Mucosa of stomach (tissue), 1 donor: ENCODE data around the gene MYOCOS.
"Not testable (repeated sequence)": the region's sequence is repeated elsewhere in the genome, so short reads cannot be mapped to it uniquely, and the experiment has no call there.

Experiments used
- H3K27me3 ChIP-seq: one replicate; pipeline ENCODE4 v1.7.0; 2013; ENCODE audit warnings: mild to moderate bottlenecking, low read length; ENCODE audit not compliant: control insufficient read depth, insufficient read depth
- H3K36me3 ChIP-seq: one replicate; pipeline ENCODE4 v1.7.0; 2013; ENCODE audit warnings: low read length; ENCODE audit not compliant: control insufficient read depth, insufficient read depth
- H3K4me1 ChIP-seq: one replicate; pipeline ENCODE4 v1.7.0; 2013; ENCODE audit warnings: mild to moderate bottlenecking, low read length; ENCODE audit not compliant: control insufficient read depth, insufficient read depth
- H3K4me3 ChIP-seq: one replicate; pipeline ENCODE4 v1.7.0; 2013; ENCODE audit warnings: low read length
- H3K9ac ChIP-seq: one replicate; pipeline ENCODE4 v1.7.0; 2013; ENCODE audit warnings: mild to moderate bottlenecking, low read length, moderate library complexity
- H3K9me3 ChIP-seq: one replicate; pipeline ENCODE4 v1.7.0; 2013; ENCODE audit warnings: mild to moderate bottlenecking, low read length, moderate library complexity; ENCODE audit not compliant: control insufficient read depth
- donor health status: Pancreatic carcinoma.

The MYOCOS gene

DNA sequence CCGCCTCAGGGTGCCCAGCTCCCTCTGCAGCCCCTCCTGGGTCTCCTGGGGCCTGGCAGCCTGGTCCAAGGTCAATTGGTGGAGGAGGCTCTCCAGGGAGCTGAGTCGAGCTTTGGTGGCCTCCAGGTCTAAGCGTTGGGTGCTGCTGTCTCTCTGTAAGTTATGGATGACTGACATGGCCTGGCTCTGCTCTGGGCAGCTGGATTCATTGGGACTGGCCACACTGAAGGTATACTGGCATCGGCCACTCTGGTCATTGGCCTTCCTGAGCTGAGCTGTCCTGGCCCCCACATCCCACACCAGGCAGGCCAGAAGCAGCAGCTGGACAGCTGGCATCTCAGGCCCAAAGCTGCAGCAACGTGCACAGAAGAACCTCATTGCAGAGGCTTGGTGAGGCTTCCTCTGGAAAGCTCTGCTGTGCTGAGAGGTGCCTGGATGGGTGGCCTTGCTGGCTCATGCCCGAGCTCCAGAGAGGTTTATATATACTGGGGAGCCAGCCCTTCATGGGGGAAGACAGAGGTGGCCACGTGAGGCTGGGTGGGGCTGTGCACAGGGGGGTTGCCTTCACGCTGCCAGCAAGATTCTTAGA, 30.3 kb downstream of the MYOCOS start, which contains the start of gene MYOC:
MYOC (minus strand) TSS at position 455 of the 589 bp plus-strand sequence; CDS start at position 378, 77 bp downstream.
- no peak within 1 kb of the TSS for H3K9ac ChIP-seq

DNA sequence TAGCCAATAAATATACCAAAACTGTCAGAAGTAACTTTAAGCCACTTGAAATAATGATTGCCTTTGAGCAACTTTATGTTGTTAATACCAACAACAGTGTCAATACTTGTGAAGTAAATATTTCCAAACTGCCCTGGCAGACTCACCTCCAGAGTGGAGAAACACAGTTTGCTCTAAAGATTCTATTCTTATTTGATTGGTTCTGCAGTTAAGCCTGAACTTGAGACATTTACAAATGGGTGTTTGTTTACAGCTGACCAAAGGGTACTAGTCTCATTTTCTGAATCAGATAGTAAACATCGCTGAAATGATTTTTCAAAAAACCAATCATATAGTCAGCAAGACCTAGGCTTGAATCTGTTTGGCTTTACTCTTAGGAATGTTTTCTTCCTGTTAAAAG, 31.8 kb downstream of the MYOCOS start:
- H3K4me1 ChIP-seq, result peaks cover 8% of the 10 kb centered on the region
- no peaks in the 10 kb centered on the region for H3K36me3 ChIP-seq
- no peak overlapping the region for H3K4me3 ChIP-seq
- H3K9me3 ChIP-seq, result no peaks in the 10 kb centered on the region
- H3K9ac ChIP-seq, result no peak overlapping the region
- peaks cover 2% of the 10 kb centered on the region for H3K27me3 ChIP-seq

More for the DNA sequence above, 30.3 kb downstream of the MYOCOS start, which contains the start of gene MYOC:
- Histone ChIP-seq H3K9me3 (no peaks in the 10 kb centered on the region), H3K36me3 (no peaks in the 10 kb centered on the region), H3K4me1 (peaks cover 8% of the 10 kb centered on the region), H3K27me3 (peaks cover 2% of the 10 kb centered on the region), H3K4me3 (no peak within 1 kb of the TSS)

GRCh38 chr1:171654201-171654941, 32.3 kb downstream of the MYOCOS start:
- Histone ChIP-seq H3K36me3 (no peaks in the 10 kb centered on the region), H3K27me3 (peaks cover 2% of the 10 kb centered on the region), H3K4me1 (peaks cover 8% of the 10 kb centered on the region), H3K9me3 (no peaks in the 10 kb centered on the region), H3K9ac (no peak overlapping the region), H3K4me3 (no peak overlapping the region)

DNA sequence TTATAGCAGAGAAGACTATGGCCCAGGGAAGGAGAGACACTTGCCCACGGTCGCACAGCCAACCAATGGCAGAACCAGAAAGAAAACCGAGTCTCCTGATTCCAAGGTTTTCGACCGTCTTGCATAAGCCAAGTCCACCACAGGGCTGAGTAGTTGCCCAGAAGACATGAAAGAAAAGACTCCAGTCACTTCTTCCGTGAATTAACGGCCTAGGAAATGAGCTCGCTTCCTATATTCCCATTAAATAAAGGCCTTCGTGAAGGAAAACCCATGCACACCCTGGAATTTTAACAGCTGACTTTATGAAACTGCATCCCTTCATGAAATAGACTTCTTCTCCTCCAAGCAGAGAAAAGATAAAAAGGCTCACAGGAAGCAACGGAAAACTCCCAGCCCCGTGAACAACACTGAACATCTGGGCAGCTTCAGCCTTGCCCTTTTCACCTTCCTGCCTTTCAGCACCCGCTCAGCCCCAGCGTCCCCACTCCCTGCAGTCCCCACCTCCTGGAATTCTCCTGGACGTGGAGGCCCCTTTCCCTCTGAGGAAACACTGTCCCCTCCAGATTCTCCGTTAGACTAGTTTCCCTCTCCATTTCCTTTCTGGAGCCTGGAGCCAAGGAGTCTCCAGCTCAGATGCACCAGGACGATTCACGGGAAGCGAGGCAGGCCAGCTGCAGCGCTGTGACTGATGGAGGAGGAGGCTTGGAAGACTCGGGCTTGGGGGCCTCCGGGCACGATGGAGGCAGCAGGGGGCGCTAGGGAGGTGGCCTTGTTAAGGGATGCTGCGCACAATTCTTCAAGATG, 33.1 kb downstream of the MYOCOS start:
- H3K4me1 ChIP-seq, result peaks cover 8% of the 10 kb centered on the region
- no peak overlapping the region for H3K4me3 ChIP-seq
- no peak overlapping the region for H3K9ac ChIP-seq
- no peaks in the 10 kb centered on the region for H3K9me3 ChIP-seq
- peaks cover 2% of the 10 kb centered on the region for H3K27me3 ChIP-seq
- H3K36me3 ChIP-seq, result no peaks in the 10 kb centered on the region

GRCh38 chr1:171655746-171656116, 33.7 kb downstream of the MYOCOS start:
- Histone ChIP-seq H3K9me3 (no peaks in the 10 kb centered on the region), H3K4me3 (no peak overlapping the region), H3K9ac (no peak overlapping the region), H3K27me3 (peaks cover 2% of the 10 kb centered on the region), H3K4me1 (peaks cover 8% of the 10 kb centered on the region), H3K36me3 (no peaks in the 10 kb centered on the region)

DNA sequence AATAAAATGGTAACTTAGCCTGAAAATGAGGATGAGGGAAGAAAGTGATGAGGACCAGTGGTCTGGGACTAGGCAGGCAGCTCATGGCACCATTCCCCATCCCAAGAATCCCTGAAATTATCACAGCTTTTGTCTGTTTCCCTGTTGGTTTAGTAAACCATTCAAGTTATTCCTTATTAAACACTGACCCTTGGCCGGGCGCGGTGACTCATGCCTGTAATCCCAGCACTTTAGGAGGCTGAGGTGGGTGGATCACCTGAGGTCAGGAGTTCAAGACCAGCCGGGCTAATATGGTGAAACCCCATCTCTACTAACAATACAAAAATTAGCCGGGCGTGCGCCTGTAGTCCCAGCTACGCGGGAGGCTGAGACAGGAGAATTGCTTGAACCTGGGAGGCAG, 34.2 kb downstream of the MYOCOS start:
- H3K4me1 ChIP-seq, H3K36me3 ChIP-seq, H3K9me3 ChIP-seq, H3K9ac ChIP-seq, H3K27me3 ChIP-seq, H3K4me3 ChIP-seq: not testable (repeated sequence)

GRCh38 chr1:171661076-171661650, 39.1 kb downstream of the MYOCOS start:
- no peak overlapping the region for H3K4me3 ChIP-seq
- no peaks in the 10 kb centered on the region for H3K36me3 ChIP-seq
- H3K9me3 ChIP-seq, result no peaks in the 10 kb centered on the region
- H3K27me3 ChIP-seq, result no peaks in the 10 kb centered on the region
- no peak overlapping the region for H3K9ac ChIP-seq
- no peaks in the 10 kb centered on the region for H3K4me1 ChIP-seq

DNA sequence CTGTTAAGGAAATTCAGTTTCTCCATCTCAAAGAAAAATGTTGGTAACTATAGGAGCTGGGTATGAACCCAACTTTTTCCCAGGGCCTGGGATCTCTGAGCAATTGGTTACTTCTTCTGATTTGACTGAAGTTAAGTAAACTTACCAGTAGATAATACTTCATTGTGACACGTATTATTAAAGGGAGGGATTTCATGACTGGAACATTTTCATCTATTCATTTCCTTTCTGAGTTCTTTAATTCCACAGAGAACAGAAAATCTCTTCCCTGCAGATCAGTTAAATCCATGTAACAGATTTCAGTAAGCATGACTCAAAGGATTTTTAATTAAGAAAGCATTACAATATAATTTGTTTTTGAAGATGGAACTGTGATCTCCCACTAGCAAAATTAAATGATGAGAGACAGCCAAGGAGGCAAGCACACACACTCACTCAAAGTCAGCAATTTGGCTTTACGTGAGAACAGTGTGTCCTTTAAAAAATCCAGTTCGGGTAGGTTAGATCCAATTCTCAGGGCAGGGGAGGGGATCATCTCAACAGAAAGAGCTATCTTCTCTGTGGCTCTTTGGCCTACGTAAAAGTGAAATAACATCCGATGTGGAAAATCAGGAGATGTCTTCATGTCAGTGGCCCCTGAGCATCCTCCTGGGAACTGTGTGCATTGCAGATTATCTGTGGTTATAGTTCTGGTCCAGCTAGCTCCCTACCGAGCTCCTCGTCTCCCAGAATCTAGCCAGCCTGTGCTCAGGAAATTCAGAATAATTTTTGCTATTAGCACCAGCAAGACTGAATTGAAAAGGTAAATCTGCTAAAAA, 41.2 kb downstream of the MYOCOS start:
- no peaks in the 10 kb centered on the region for H3K36me3 ChIP-seq
- H3K4me1 ChIP-seq, result no peaks in the 10 kb centered on the region
- H3K9ac ChIP-seq, result no peak overlapping the region
- H3K9me3 ChIP-seq, result no peaks in the 10 kb centered on the region
- H3K4me3 ChIP-seq, result no peak overlapping the region
- H3K27me3 ChIP-seq, result no peaks in the 10 kb centered on the region

GRCh38 chr1:171663854-171664575, 42.0 kb downstream of the MYOCOS start:
- no peak overlapping the region for H3K9ac ChIP-seq
- H3K4me1 ChIP-seq, result no peaks in the 10 kb centered on the region
- no peak overlapping the region for H3K4me3 ChIP-seq
- H3K27me3 ChIP-seq, result no peaks in the 10 kb centered on the region
- H3K9me3 ChIP-seq, result no peaks in the 10 kb centered on the region
- H3K36me3 ChIP-seq, result no peaks in the 10 kb centered on the region

DNA sequence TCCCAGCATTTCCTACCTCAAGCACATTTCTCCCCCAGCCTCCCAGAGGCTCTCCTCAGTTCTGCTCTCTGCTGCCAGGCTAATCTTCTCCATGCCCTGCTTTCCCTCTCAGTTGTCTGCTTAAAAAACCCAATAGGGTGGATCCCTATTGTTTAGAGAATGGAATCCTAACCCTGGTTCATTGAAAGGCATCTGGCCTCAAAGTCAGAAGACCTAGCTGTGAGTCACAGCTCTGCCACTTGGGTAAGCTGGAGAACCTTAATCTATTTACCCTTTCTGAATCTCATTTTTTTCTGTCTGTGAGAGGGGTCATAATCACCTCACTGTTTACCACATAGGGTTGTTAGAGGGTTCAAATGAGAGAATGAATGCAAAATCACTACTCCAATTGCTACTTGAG, 42.9 kb downstream of the MYOCOS start:
- no peaks in the 10 kb centered on the region for H3K9me3 ChIP-seq
- no peak overlapping the region for H3K9ac ChIP-seq

More for the DNA sequence above, 42.9 kb downstream of the MYOCOS start:
- H3K4me1 ChIP-seq, result no peaks in the 10 kb centered on the region
- H3K27me3 ChIP-seq, result no peaks in the 10 kb centered on the region
- H3K4me3 ChIP-seq, result no peak overlapping the region
- no peaks in the 10 kb centered on the region for H3K36me3 ChIP-seq
